Karpas-422 (cell line): ENCODE measurements around the gene MMP15. TPM values are rescaled to one million over a fixed set of nuclear protein-coding genes. Genes with fewer than 3 reads are reported as not detected.
"Not testable (repeated sequence)": the region's sequence is repeated elsewhere in the genome, so short reads cannot be mapped to it uniquely, and the experiment has no call there.

Experiments
- DNase-seq: peaks from one replicate; pipeline ENCODE4 v3.0.0-alpha.2; 2015
- H2AFZ ChIP-seq: fragments of 200-600 bp; sonication (generic); 2 replicates; pipeline ENCODE4 v1.6.1; 2014; ENCODE audit warnings: antibody characterized with exemption, low read length, mixed read lengths
- H3K27ac ChIP-seq: fragments of 200-600 bp; sonication (generic); 2 replicates; pipeline ENCODE4 v1.5.1; 2014; ENCODE audit warnings: mild to moderate bottlenecking, low read length, moderate library complexity
- H3K27me3 ChIP-seq: fragments of 200-600 bp; sonication (generic); 2 replicates; pipeline ENCODE4 v1.6.1; 2014; ENCODE audit warnings: low read length, mixed read lengths
- H3K36me3 ChIP-seq: fragments of 200-600 bp; sonication (generic); 2 replicates; pipeline ENCODE4 v1.6.1; 2014; ENCODE audit warnings: low read length, mixed read lengths; ENCODE audit not compliant: insufficient read depth
- H3K4me1 ChIP-seq: fragments of 200-600 bp; sonication (generic); 2 replicates; pipeline ENCODE4 v1.6.1; 2014; ENCODE audit warnings: mild to moderate bottlenecking, low read length, mixed read lengths
- H3K4me2 ChIP-seq: fragments of 200-600 bp; sonication (generic); 2 replicates; pipeline ENCODE4 v1.6.1; 2014; ENCODE audit warnings: low read length, low read depth, mild to moderate bottlenecking; ENCODE audit not compliant: poor library complexity, severe bottlenecking
- H3K4me3 ChIP-seq: fragments of 200-600 bp; sonication (generic); 2 replicates; pipeline ENCODE4 v1.5.1; 2014; ENCODE audit warnings: mild to moderate bottlenecking, antibody characterized with exemption, low read length, mixed read lengths
- H3K79me2 ChIP-seq: fragments of 200-600 bp; sonication (generic); 2 replicates; pipeline ENCODE4 v1.6.1; 2014; ENCODE audit warnings: mild to moderate bottlenecking, low read length, mixed read lengths
- H3K9ac ChIP-seq: fragments of 200-600 bp; sonication (generic); 2 replicates; pipeline ENCODE4 v1.6.0; 2014; ENCODE audit warnings: low read length
- H3K9me2 ChIP-seq: fragments of 200-600 bp; sonication (generic), shearing (Covaris generic); replicated peaks from 2 replicates; pipeline ENCODE4 v1.6.0; 2014; ENCODE audit warnings: mild to moderate bottlenecking, low read length, moderate library complexity; ENCODE audit not compliant: insufficient read depth
- H3K9me3 ChIP-seq: fragments of 300-700, 200-600 bp; sonication (generic); 2 replicates; pipeline ENCODE4 v1.6.1; 2014; ENCODE audit warnings: low read length, mixed read lengths
- H4K20me1 ChIP-seq: fragments of 200-600 bp; sonication (generic); 2 replicates; pipeline ENCODE4 v1.6.1; 2014; ENCODE audit warnings: mild to moderate bottlenecking, antibody characterized with exemption, low read length, low read depth; ENCODE audit not compliant: insufficient read depth
- small RNA-seq: library from RNA; depleted of rRNA; stranded (forward); fragments of <200 nt; gene quantifications from one replicate; pipeline ENCODE3, GENCODE V24; 2014
- total RNA-seq: library from RNA; depleted of rRNA; stranded (reverse); fragments of >200 nt; shearing (Covaris generic); gene quantifications from 2 replicates; pipeline ENCODE4 v1.2.3, GENCODE V29; 2014; ENCODE audit warnings: low replicate concordance; rRNA removed

The MMP15 gene
- total RNA-seq, 1 experiment from 2014 or later, result 4.1 TPM

DNA sequence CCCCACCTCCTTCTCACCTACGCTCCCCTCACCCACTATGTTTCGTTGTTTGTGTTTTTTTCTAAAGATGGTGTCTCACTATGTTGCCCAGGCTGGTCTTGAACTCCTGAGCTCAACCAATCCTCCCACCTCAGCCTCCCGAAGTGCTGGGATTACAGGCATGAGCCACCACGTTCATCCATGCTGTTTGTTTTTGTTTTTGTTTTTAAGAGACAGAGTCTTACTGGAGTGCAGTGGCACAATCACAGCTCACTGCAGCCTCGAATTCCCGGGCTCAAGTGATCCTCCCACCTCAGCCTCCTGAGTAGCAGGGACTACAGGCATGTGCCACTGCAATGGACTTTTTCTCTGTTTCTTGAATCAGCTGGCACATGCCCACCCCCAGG lies 70.0 kb downstream of the MMP15 start:
- H3K4me1 ChIP-seq, H3K9me3 ChIP-seq, H3K27ac ChIP-seq, DNase-seq, H3K9me2 ChIP-seq, H3K36me3 ChIP-seq, H3K27me3 ChIP-seq, H3K9ac ChIP-seq, H3K79me2 ChIP-seq, H2AFZ ChIP-seq, H3K4me2 ChIP-seq, H4K20me1 ChIP-seq, H3K4me3 ChIP-seq: not testable (repeated sequence)

DNA sequence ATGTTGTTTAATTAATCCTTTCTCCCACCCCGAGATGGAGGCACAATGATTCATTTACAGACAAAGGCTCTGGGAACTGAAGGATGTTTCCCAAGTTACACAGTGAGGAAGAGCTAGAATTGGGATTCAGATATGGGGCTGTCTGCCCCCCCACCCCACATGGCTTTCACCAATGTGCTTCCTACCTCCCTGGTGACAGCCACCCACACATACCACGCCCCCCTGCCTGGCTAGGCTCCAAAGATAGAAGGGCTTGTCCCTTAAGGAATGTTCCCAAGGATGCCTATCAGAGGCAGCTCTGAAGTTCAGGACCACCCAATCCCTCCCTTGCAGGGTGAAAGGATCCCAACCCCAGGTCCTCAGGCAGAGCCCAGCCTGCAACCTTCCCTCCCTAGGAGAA lies 70.7 kb downstream of the MMP15 start:
- no peaks in the 10 kb centered on the region for H4K20me1 ChIP-seq
- H3K27ac ChIP-seq, result no peak overlapping the region
- H3K36me3 ChIP-seq, result no peaks in the 10 kb centered on the region
- H3K9ac ChIP-seq, result no peak overlapping the region
- no peaks in the 10 kb centered on the region for H3K79me2 ChIP-seq
- H3K9me2 ChIP-seq, result no peaks in the 10 kb centered on the region
- H3K4me1 ChIP-seq, result no peaks in the 10 kb centered on the region
- no peak overlapping the region for H3K4me2 ChIP-seq
- H3K4me3 ChIP-seq, result no peak overlapping the region
- DNase-seq, result no peak
- no peaks in the 10 kb centered on the region for H3K9me3 ChIP-seq
- no peak overlapping the region for H2AFZ ChIP-seq
- H3K27me3 ChIP-seq, result no peaks in the 10 kb centered on the region

Small RNA genes within 50 kb of the gene (small RNA-seq; reads per million reads assigned to genes)
- not detected for gene RF00019

Other genes starting within 250 kb of the MMP15 start
- gene KIFC3, start 223.3 kb upstream of the MMP15 start, total RNA-seq, result not detected in 2 replicates
- not detected in 2 replicates for gene CNGB1, start 54.6 kb upstream of the MMP15 start, total RNA-seq
- 3.7 and 5.3 TPM in 2 replicates for gene ZNF319, start 25.1 kb upstream of the MMP15 start, total RNA-seq
- 19.6 and 28.3 TPM in 2 replicates for gene USB1, start 24.3 kb upstream of the MMP15 start, total RNA-seq
- 50.6 and 60.5 TPM in 2 replicates for gene CFAP20, start 103.6 kb downstream of the MMP15 start, total RNA-seq
- gene CSNK2A2, start 172.4 kb downstream of the MMP15 start, total RNA-seq, result 45.2 and 56.4 TPM in 2 replicates